ENCODE data around the gene ARID1B.

ARID1B gene

GRCh38 chr6:157207521-157208076 is 430.4 kb downstream of the ARID1B start:
- Mint-ChIP-seq H3K36me3 (ENCODE audit: low read depth) (peaks cover 50% of the 10 kb centered on the region), H3K27ac (no peak overlapping the region), H3K4me1 (ENCODE audit: low read depth) (peaks cover 2% of the 10 kb centered on the region), H3K4me3 (no peak overlapping the region), H3K27me3 (no peaks in the 10 kb centered on the region), H3K9me3 (no peaks in the 10 kb centered on the region)
- no peak for DNase-seq

GRCh38 chr6:157209865-157210530 is 432.8 kb downstream of the ARID1B start:
- H3K4me3 Mint-ChIP-seq = no peak overlapping the region
- no peak for DNase-seq
- H3K4me1 Mint-ChIP-seq (ENCODE audit: low read depth) = peaks cover 2% of the 10 kb centered on the region
- H3K27ac Mint-ChIP-seq = peak overlapping the region; percentile 31
- H3K36me3 Mint-ChIP-seq (ENCODE audit: low read depth) = peaks cover 35% of the 10 kb centered on the region
- no peaks in the 10 kb centered on the region for H3K9me3 Mint-ChIP-seq
- H3K27me3 Mint-ChIP-seq = no peaks in the 10 kb centered on the region

DNA sequence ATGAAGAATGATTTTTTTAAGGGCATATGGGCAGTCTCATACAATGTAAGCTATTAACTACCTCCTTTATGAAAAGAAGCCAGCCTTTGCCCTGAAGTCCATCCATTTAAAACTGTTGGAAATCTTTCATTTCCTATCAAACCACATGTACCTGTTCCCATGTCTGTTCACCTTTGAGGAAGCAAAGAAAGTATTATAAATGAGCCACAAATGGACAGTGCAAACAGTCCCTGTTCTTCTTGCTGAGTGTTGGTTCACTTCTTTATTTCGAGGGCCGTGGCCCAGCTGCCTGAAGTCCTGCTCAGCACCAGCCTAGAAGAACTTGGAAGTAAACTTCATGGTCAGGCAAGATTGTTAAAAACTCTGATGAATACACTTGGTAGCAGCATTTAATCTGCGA is 433.8 kb downstream of the ARID1B start:
- Mint-ChIP-seq H3K9me3 (no peaks in the 10 kb centered on the region), H3K27me3 (no peaks in the 10 kb centered on the region), H3K4me3 (no peak overlapping the region), H3K27ac (no peak overlapping the region), H3K36me3 (ENCODE audit: low read depth) (peaks cover 27% of the 10 kb centered on the region), H3K4me1 (ENCODE audit: low read depth) (peaks cover 2% of the 10 kb centered on the region)
- no peak for DNase-seq

DNA sequence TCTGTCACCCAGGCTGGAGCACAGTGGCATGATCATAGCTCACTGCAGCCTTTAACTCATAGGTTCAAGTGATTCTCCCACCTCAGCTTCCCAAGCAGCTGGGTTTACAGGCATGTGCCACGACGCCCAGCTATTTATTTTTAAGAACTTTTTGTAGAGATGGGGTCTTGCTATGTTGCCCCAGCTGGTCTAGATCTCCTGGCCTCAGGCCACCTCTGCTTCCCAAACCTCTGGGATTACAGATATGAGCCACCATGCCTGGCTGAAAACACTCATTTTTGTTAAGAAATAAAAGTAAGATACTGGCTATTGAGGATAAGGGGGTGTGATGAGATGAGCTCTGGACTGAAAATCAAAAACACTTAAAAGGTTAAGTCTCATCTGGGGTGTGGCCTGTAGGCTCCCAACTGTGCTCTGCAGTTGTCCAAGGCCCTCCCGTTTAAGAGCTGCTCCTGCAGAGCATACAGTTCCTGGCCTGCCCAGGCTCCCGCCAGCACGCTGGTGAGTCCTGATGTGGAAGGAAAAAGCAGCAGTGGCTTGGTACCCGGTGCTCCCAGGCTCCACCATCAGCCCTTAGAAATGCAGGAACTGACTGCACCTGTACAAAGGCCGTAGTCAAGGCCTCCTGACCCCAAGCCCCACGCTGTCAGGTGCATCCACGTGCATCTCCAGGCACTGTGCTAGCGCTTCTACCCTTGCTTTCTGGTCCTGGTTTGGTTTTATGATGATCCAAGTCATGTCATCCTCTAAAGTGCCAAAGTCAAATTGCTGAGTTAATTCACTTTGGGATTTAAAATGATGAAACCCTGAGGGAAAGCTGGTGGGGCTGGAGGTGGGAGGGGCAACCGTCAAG is 434.7 kb downstream of the ARID1B start:
- H3K36me3 Mint-ChIP-seq (ENCODE audit: low read depth) = peaks cover 18% of the 10 kb centered on the region
- no peak overlapping the region for H3K4me3 Mint-ChIP-seq

DNA sequence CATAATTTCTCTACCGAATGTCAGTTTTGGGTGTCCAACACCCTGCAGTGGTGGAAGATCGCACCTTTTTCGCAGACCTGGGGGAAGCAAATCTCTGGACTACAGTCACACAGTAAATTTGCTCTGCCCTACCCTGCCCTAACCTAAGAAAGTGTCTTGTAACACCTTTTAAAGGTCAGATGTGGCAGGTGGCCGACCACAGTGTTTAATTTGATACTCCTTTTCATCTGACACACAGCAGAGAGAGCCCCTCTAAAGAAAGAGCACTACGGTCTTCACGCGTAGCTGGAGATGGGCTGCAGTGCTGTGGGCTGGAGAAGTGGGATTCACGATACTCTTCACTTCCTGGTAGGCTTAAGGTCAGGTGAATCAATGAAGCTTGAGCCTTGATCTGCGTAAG is 436.2 kb downstream of the ARID1B start:
- Mint-ChIP-seq H3K9me3 (no peaks in the 10 kb centered on the region), H3K27me3 (no peaks in the 10 kb centered on the region), H3K36me3 (ENCODE audit: low read depth) (peaks cover 2% of the 10 kb centered on the region), H3K27ac (no peak overlapping the region), H3K4me3 (no peak overlapping the region), H3K4me1 (ENCODE audit: low read depth) (peaks cover 5% of the 10 kb centered on the region)
- DNase-seq = no peak

More for the DNA sequence above, 434.7 kb downstream of the ARID1B start:
- H3K27me3 Mint-ChIP-seq = no peaks in the 10 kb centered on the region
- peaks cover 5% of the 10 kb centered on the region for H3K4me1 Mint-ChIP-seq (ENCODE audit: low read depth)
- DNase-seq = no peak
- H3K27ac Mint-ChIP-seq = no peak overlapping the region
- no peaks in the 10 kb centered on the region for H3K9me3 Mint-ChIP-seq

DNA sequence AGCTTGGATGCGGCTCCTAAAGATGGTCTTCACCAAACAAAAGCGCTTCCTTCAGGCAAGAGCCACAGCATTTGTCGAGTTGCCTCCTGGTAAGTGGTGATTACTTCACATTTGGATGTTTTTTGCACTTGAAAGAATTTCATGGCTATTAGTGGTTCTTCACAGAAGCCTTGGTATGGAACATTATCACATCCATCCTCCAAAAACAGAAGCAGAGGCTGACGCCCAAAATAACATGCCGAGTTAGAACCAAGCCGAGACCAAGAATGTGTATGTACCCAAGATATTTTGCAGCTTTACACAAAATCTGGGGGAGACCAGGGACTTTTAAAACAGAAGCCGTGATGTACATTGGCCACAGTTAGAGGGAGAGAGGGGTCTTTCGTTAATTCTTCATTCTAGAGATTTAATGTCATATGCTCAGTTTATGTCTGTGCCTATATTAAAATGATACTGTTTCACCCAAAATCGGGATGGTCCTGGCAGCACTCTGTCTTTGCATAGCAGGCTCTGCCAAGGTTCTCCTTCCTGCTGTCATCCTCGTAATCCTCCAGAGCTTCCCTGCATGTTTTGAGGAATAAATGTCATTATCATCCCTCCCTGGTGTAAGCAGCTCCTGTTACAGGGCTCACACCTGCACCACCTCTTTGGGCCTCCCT is 436.9 kb downstream of the ARID1B start:
- peaks cover 5% of the 10 kb centered on the region for H3K4me1 Mint-ChIP-seq (ENCODE audit: low read depth)
- H3K27me3 Mint-ChIP-seq = no peaks in the 10 kb centered on the region
- no peak overlapping the region for H3K4me3 Mint-ChIP-seq
- H3K27ac Mint-ChIP-seq = no peak overlapping the region
- peaks cover 1% of the 10 kb centered on the region for H3K36me3 Mint-ChIP-seq (ENCODE audit: low read depth)
- H3K9me3 Mint-ChIP-seq = no peaks in the 10 kb centered on the region
- DNase-seq = no peak

DNA sequence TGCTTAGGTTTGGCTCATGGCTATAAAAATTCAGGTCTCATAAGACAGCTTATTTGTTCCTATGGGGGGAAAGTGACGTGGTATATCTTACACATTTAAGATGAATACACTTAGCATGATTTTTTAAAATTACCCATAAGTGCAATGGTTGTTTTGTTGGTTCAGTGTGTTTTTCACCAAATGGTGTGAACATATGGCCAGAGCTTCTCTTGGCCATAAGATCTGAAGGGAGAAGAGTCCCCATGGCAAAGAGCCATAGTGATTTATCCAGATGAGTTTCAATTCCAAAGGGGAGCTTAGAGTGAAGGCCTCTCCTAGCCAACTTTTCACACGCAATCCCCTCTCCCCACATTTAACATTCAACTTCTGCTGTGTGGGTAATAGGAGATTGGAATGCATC is 438.5 kb downstream of the ARID1B start:
- H3K27me3 Mint-ChIP-seq = no peaks in the 10 kb centered on the region
- no peaks in the 10 kb centered on the region for H3K36me3 Mint-ChIP-seq (ENCODE audit: low read depth)
- H3K27ac Mint-ChIP-seq = no peak overlapping the region
- no peaks in the 10 kb centered on the region for H3K9me3 Mint-ChIP-seq
- no peak overlapping the region for H3K4me3 Mint-ChIP-seq
- no peak for DNase-seq
- peaks cover 8% of the 10 kb centered on the region for H3K4me1 Mint-ChIP-seq (ENCODE audit: low read depth)

DNA sequence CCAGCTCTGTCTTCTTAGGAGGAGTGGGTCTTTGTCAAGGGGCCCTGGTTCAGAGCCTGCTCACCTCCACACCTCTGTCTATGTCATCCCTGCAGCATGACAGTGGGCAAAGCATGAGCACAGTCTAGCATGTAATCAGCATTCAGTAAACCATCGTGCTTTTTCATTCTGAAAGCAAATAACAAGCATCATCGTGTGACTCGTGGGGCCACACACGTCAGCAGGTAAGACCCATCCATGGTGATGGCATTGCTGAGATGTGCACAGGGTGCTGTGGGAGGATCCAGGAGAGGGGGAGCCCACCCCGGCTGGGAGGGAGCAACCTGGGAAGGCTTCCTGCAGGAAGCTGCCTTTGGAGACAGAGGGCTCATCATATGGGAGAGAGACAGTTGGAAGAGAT is 439.4 kb downstream of the ARID1B start:
- peaks cover 17% of the 10 kb centered on the region for H3K4me1 Mint-ChIP-seq (ENCODE audit: low read depth)
- no peaks in the 10 kb centered on the region for H3K27me3 Mint-ChIP-seq
- no peaks in the 10 kb centered on the region for H3K9me3 Mint-ChIP-seq
- H3K36me3 Mint-ChIP-seq (ENCODE audit: low read depth) = no peaks in the 10 kb centered on the region
- no peak for DNase-seq
- H3K27ac Mint-ChIP-seq = no peak overlapping the region
- no peak overlapping the region for H3K4me3 Mint-ChIP-seq

DNA sequence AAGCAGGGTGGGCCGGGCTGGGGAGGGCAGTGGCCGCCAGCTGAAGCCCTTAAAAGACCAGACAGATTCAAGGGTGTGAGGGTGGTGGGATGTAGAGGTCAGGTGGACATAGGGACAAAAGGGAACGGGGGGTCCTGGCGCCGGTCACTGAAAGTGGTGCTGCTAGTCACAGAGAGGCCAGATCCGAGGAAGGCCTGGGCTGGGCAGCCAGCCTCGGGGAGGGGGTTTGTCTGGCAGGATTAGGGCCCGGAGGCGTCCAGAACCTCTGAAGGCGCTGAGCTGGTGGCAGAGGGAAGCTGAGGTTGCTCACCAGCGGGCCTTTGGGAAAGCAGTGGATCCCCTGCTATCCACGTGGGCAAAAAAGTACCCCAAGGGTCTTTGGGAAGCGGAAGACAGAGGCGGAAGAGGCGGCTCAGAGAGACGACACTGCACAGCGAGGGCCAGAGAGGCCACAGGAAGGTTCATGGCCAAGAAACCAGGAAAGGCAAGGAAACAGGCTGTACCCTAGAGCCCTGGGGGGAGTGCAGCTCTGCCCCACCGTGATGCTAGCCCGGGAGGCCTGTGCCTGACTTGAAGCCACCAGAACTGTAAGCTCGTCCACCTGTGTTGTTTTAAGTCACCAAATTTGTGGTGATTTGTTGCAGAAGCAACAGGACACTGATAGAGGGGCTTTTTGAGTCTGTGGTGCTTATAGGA is 440.2 kb downstream of the ARID1B start:
- H3K4me1 Mint-ChIP-seq (ENCODE audit: low read depth) = peaks cover 21% of the 10 kb centered on the region
- no peaks in the 10 kb centered on the region for H3K9me3 Mint-ChIP-seq
- no peak overlapping the region for H3K4me3 Mint-ChIP-seq
- H3K27me3 Mint-ChIP-seq = peaks cover under 1% of the 10 kb centered on the region
- no peaks in the 10 kb centered on the region for H3K36me3 Mint-ChIP-seq (ENCODE audit: low read depth)
- peak; percentile 25 for DNase-seq
- H3K27ac Mint-ChIP-seq = no peak overlapping the region

DNA sequence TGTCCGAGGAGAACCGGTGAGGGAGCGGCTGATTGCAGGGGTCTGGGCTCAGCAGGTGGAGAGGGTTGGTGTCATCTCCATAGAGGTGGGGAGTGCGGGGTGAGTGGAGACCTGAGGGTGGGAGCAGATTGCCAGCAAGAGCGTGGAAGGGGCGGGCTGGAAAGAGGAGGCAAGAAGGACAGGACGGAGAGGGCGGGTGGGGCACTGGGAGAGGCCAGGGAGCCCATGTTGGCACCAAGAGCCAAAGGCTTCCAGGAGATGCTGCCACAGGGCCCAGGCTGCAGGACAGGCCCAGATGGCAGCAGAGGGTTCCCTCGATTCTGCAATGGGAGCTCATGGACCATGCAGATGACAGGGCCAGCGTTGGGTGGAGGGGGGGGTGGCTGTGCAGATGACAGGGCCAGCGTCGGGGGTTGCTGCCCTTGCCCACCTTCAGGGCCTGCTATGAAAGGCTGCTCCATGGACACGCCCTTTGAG is 440.8 kb downstream of the ARID1B start:
- no peak overlapping the region for H3K4me3 Mint-ChIP-seq
- no peak overlapping the region for H3K27ac Mint-ChIP-seq
- no peaks in the 10 kb centered on the region for H3K9me3 Mint-ChIP-seq
- H3K4me1 Mint-ChIP-seq (ENCODE audit: low read depth) = peaks cover 27% of the 10 kb centered on the region
- H3K36me3 Mint-ChIP-seq (ENCODE audit: low read depth) = no peaks in the 10 kb centered on the region
- peak; percentile 27 for DNase-seq
- H3K27me3 Mint-ChIP-seq = peaks cover 2% of the 10 kb centered on the region

DNA sequence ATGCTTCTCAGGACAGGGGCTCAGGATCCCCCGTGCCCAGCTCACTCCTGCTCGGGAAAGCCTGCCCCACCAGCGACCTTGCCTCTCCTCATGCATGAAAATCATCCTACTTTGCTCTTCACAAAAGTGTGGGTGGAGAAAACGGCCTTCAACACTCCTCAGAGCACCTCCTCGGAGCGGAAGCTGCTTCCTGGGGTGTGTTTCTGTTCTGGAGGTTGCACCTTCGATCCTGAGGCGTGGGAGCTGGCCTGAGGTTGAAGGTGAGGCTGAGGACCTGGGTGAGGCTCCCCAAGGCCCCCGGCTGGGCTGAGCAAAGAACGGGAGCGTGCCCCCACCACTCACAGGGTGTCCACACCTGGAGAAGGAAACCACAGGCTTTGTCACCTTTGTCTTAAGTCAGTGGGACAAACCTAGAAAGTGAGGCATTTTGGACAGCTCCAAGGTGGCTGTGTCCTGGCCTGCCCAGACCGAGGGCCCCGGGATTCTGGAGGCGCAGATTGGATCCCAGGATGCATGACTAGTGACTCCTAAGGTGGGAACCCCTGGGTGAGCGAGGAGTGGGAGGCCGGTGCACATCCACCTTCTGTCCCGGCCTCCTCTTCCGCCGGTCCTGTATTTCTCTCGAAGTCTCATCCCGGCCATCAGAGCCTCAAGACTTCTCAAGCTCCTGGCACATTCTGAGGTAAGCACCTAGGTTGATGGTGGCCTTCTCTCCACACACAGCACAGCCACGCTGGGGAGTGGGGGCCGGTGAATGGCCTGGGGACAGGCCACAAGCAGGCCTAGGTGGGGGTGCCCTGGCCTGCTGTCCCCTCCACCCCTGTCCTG is 441.4 kb downstream of the ARID1B start:
- peaks cover 29% of the 10 kb centered on the region for H3K4me1 Mint-ChIP-seq (ENCODE audit: low read depth)
- no peaks in the 10 kb centered on the region for H3K9me3 Mint-ChIP-seq
- H3K27me3 Mint-ChIP-seq = peaks cover 2% of the 10 kb centered on the region
- no peak overlapping the region for H3K27ac Mint-ChIP-seq
- no peak overlapping the region for H3K4me3 Mint-ChIP-seq
- DNase-seq = peak; percentile 22
- H3K36me3 Mint-ChIP-seq (ENCODE audit: low read depth) = no peaks in the 10 kb centered on the region

DNA sequence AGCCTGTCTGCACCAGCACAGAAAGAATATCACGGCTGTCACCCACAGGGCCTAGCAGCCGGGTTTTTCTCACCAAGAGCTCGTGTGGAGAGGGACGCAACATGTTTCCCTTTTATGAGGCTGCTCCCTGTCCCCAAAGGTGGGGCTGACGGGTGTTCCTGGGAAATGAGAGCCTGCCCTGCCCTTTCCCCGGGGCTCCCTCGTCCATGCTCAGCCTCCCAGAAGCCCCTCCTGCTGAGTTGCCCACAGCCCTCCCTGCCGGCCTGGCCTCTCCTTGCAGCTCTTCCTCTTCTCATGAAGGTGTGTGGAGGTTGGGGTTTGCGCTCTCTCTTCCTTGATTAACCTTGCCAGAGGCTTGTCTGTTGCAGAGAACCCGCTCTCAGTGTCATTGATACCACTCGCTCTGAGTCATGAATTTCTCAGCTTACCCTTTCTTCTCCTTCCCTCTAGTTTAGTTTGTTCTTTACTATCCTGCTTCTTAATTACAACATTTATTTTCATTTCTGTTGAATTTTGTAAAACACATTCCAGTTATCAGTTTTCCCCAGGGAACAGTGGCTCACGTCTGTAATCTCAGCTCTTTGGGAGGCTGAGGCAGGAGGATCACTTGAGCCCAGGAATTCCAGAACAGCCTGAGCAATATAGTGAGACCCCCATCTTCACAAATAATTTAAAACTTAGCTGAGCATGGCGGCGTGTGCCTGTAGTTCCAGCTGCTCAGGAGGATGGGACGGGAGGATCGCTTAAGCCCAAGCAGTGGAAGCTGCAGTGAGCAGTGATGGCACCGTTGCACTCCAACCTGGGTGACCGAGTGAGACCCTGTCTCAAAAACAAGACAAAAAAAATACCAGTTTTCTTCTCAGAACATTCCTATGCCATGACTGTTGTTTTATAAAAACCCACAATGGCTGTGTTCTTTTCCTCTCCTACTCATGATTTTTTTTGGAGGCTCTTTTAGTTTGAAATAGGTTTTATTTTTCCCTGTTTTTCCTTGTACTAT is 442.3 kb downstream of the ARID1B start:
- Mint-ChIP-seq H3K4me3 (no peak overlapping the region), H3K36me3 (ENCODE audit: low read depth) (no peaks in the 10 kb centered on the region), H3K27ac (no peak overlapping the region), H3K27me3 (peaks cover 2% of the 10 kb centered on the region), H3K4me1 (ENCODE audit: low read depth) (peaks cover 29% of the 10 kb centered on the region), H3K9me3 (no peaks in the 10 kb centered on the region)
- DNase-seq = peak; percentile 25

All from activated T-cell treated with anti-CD3 and anti-CD28 coated beads, Interleukin-2, amount 50 U/mL, for 24 hours (primary cell).